Panc1 (cell line): Measurements from ENCODE around the gene LDLRAD4.

Source experiments
- POLR2AphosphoS5 ChIP-seq: IDR thresholded peaks from 2 replicates; pipeline ENCODE4 v1.6.1; 2012; ENCODE audit warnings: mild to moderate bottlenecking, low read depth, low read length, moderate library complexity
- SIN3A ChIP-seq: IDR thresholded peaks from 2 replicates; pipeline ENCODE4 v1.6.1; 2012; ENCODE audit warnings: low read depth, mild to moderate bottlenecking, low read length, moderate library complexity, borderline replicate concordance; ENCODE audit not compliant: insufficient read depth
- TCF7L2 ChIP-seq: IDR thresholded peaks from 2 replicates; pipeline ENCODE4 v1.6.1; 2011; ENCODE audit warnings: mild to moderate bottlenecking, low read depth, low read length, inconsistent platforms
- TF ChIP-seq, protein P1 (sequence below): fragments of 450-650 bp; IDR thresholded peaks from 2 replicates; pipeline ENCODE4 v1.5.1; 2017; ENCODE audit warnings: mild to moderate bottlenecking
- TF ChIP-seq, protein P2 (sequence below), 2 experiments: IDR thresholded peaks; 2 replicates each; pipeline ENCODE4 v1.6.1; 2011 to 2012; ENCODE audit warnings: low read depth in 2 of 2, control low read depth in 1 of 2, low read length in 1 of 2, mild to moderate bottlenecking in 1 of 2, moderate library complexity in 1 of 2; ENCODE audit not compliant: insufficient read depth in 1 of 2

DNA sequence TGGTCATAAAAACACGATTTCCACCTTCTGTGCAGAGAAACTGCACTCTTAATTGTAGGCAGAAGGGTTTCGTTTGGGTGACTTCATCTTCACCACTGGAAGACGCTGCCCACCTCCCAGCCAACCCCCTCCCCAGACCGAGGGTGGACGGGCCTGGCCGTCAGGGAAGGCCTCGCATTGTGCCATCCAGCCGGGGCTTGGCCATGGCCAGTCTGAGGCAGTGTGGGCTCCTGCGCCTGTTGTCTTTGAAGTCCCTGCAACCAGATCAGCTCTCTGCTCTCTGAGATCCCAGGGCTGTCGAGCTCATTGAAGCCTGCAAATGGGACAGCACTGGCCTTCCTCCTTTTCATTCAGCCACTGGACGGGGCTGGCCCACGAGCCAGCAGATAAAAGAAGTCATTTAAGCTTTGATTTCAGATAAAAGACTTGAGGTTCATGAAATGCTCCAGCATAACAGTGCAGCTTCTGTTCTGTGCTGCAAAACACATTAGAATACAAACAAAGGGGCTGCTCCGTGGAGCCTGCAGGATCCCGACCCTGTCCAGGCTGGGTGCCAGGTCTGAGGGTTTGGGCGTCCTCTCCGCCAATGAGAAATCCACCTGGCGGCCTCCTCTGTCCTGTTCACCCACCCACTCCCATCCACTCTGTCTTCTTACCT, 253.5 kb downstream of the LDLRAD4 start:
- TF ChIP-seq, protein P1, sequence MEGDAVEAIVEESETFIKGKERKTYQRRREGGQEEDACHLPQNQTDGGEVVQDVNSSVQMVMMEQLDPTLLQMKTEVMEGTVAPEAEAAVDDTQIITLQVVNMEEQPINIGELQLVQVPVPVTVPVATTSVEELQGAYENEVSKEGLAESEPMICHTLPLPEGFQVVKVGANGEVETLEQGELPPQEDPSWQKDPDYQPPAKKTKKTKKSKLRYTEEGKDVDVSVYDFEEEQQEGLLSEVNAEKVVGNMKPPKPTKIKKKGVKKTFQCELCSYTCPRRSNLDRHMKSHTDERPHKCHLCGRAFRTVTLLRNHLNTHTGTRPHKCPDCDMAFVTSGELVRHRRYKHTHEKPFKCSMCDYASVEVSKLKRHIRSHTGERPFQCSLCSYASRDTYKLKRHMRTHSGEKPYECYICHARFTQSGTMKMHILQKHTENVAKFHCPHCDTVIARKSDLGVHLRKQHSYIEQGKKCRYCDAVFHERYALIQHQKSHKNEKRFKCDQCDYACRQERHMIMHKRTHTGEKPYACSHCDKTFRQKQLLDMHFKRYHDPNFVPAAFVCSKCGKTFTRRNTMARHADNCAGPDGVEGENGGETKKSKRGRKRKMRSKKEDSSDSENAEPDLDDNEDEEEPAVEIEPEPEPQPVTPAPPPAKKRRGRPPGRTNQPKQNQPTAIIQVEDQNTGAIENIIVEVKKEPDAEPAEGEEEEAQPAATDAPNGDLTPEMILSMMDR, result no peak
- no peak for TF ChIP-seq SIN3A
- TF ChIP-seq POLR2AphosphoS5, result no peak
- TF ChIP-seq, protein P2, sequence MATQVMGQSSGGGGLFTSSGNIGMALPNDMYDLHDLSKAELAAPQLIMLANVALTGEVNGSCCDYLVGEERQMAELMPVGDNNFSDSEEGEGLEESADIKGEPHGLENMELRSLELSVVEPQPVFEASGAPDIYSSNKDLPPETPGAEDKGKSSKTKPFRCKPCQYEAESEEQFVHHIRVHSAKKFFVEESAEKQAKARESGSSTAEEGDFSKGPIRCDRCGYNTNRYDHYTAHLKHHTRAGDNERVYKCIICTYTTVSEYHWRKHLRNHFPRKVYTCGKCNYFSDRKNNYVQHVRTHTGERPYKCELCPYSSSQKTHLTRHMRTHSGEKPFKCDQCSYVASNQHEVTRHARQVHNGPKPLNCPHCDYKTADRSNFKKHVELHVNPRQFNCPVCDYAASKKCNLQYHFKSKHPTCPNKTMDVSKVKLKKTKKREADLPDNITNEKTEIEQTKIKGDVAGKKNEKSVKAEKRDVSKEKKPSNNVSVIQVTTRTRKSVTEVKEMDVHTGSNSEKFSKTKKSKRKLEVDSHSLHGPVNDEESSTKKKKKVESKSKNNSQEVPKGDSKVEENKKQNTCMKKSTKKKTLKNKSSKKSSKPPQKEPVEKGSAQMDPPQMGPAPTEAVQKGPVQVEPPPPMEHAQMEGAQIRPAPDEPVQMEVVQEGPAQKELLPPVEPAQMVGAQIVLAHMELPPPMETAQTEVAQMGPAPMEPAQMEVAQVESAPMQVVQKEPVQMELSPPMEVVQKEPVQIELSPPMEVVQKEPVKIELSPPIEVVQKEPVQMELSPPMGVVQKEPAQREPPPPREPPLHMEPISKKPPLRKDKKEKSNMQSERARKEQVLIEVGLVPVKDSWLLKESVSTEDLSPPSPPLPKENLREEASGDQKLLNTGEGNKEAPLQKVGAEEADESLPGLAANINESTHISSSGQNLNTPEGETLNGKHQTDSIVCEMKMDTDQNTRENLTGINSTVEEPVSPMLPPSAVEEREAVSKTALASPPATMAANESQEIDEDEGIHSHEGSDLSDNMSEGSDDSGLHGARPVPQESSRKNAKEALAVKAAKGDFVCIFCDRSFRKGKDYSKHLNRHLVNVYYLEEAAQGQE (IDR thresholded peaks at IDR 0.05; ENCODE audit: insufficient read depth in 1 of 2, low read depth in 2 of 2, low read length in 1 of 2), result no peak
- no peak for TF ChIP-seq TCF7L2
